HCT116 (cell line): ENCODE measurements around the gene LHX2. TPM values are rescaled to one million over a fixed set of nuclear protein-coding genes. Genes with fewer than 3 reads are reported as not detected.

Experiments used
- ATAC-seq: fragments of 200-7000 bp; cut with Tn5 transposase; 2 replicates; pipeline ENCODE4 v1.9.1; 2020; ENCODE audit warnings: mild to moderate bottlenecking, moderate library complexity
- BruUV-seq: library from RNA; stranded (reverse); fragments of 400-500 nt; replicated peaks from 2 replicates; lab custom pipeline; 2021; lab: Mats Ljungman, UMichigan
- CTCF ChIA-PET: fragments of 300-600 bp; sonication (Branson Sonifier 250); formaldehyde crosslinking; loops from one replicate; lab custom pipeline; 2021; ENCODE audit warnings: antibody characterized with exemption; lab: Charles Lee
- POLR2A ChIA-PET: fragments of 300-600, 350-600 bp; sonication (Branson Sonifier 250); formaldehyde crosslinking; loops from one replicate; lab custom pipeline; 2021; ENCODE audit warnings: antibody characterized with exemption; lab: Charles Lee
- RAD21 ChIA-PET, 2 experiments: fragments of 300-600 bp; sonication (Branson Sonifier 250); formaldehyde crosslinking; loops; one replicate each; lab custom pipeline; 2023; ENCODE audit warnings: low total read pairs in 2 of 2; ENCODE audit not compliant: uncharacterized antibody in 2 of 2, unreplicated experiment in 2 of 2, low non-redundant PET in 1 of 2; lab: Charles Lee
- DNase-seq: peaks from one replicate; pipeline ENCODE4 v3.0.0-alpha.2; 2010; ENCODE audit warnings: low read depth, low spot score
- H2AFZ ChIP-seq: fragments of 200-600 bp; shearing (Covaris generic), sonication (generic); 2 replicates; pipeline ENCODE4 v1.6.1; 2017; ENCODE audit warnings: low read depth, mixed run types, mixed read lengths, antibody characterized with exemption, low read length; ENCODE audit not compliant: poor library complexity, severe bottlenecking
- H3K27ac ChIP-seq: 2 replicates; pipeline ENCODE4 v1.5.1; 2012; ENCODE audit warnings: low read depth, low read length
- H3K27me3 ChIP-seq: fragments of 200-600 bp; sonication (generic); 2 replicates; pipeline ENCODE4 v1.6.1; 2016; ENCODE audit warnings: mixed run types, low read length, mixed read lengths; ENCODE audit not compliant: insufficient read depth
- H3K36me3 ChIP-seq, 2 experiments: fragments of 200-500 bp in 1 of 2; fragments of 200-600 bp in 1 of 2; sonication (Bioruptor generic) in 1 of 2; sonication (generic) in 1 of 2; 2 replicates each; pipeline versions ENCODE4 v1.5.1 to v1.6.1; 2014 to 2016; ENCODE audit warnings: low read length in 2 of 2, inconsistent platforms in 1 of 2, mixed read lengths in 1 of 2, mixed run types in 1 of 2; ENCODE audit not compliant: insufficient read depth in 2 of 2, control insufficient read depth in 1 of 2
- H3K4me1 ChIP-seq, 2 experiments: fragments of 200-600 bp in 1 of 2; sonication (generic) in 1 of 2; 2 replicates each; pipeline versions ENCODE4 v1.5.1 to v1.6.1; 2012 to 2017; ENCODE audit warnings: low read length in 2 of 2, inconsistent platforms in 1 of 2, mild to moderate bottlenecking in 1 of 2, mixed read lengths in 1 of 2, mixed run types in 1 of 2, moderate library complexity in 1 of 2; ENCODE audit not compliant: insufficient read depth in 2 of 2, control insufficient read depth in 1 of 2
- H3K4me2 ChIP-seq: fragments of 200-600 bp; sonication (generic); 2 replicates; pipeline ENCODE4 v1.6.1; 2017; ENCODE audit warnings: mixed run types, low read length, mixed read lengths
- H3K4me3 ChIP-seq, 2 experiments: fragments of 200-600 bp in 1 of 2; sonication (generic) in 1 of 2; replicated peaks in 1 of 2; 2 replicates each; pipeline ENCODE4 v1.5.1; 2011 to 2016; ENCODE audit warnings: low read length in 2 of 2, control low read depth in 1 of 2, low read depth in 1 of 2, mild to moderate bottlenecking in 1 of 2, mixed read lengths in 1 of 2, mixed run types in 1 of 2
- H3K79me2 ChIP-seq: fragments of 200-600 bp; sonication (generic); 2 replicates; pipeline ENCODE4 v1.6.1; 2017; ENCODE audit warnings: mild to moderate bottlenecking, mixed run types, low read length, moderate library complexity, mixed read lengths; ENCODE audit not compliant: insufficient read depth
- H3K9ac ChIP-seq: fragments of 200-600 bp; sonication (generic); 2 replicates; pipeline ENCODE4 v1.6.1; 2016; ENCODE audit warnings: low read length, mixed read lengths
- H3K9me2 ChIP-seq: fragments of 200-600 bp; sonication (generic), shearing (Covaris generic); 2 replicates; pipeline ENCODE4 v1.6.1; 2017; ENCODE audit warnings: mixed run types, mild to moderate bottlenecking, moderate library complexity; ENCODE audit not compliant: insufficient read depth
- H3K9me3 ChIP-seq, 2 experiments: fragments of 200-500 bp in 1 of 2; fragments of 200-600 bp in 1 of 2; sonication (Bioruptor generic) in 1 of 2; sonication (generic) in 1 of 2; 2 replicates each; pipeline ENCODE4 v1.6.1; 2014 to 2017; ENCODE audit warnings: low read length in 2 of 2, mixed read lengths in 2 of 2, inconsistent platforms in 1 of 2, low read depth in 1 of 2, mild to moderate bottlenecking in 1 of 2, mixed run types in 1 of 2, moderate library complexity in 1 of 2; ENCODE audit not compliant: control insufficient read depth in 1 of 2, insufficient read depth in 1 of 2
- H4K20me1 ChIP-seq: fragments of 200-600 bp; sonication (generic), shearing (Covaris generic); 2 replicates; pipeline ENCODE4 v1.6.1; 2017; ENCODE audit warnings: mixed run types, mild to moderate bottlenecking, moderate library complexity; ENCODE audit not compliant: insufficient read depth
- CBX3 ChIP-seq: IDR thresholded peaks from 2 replicates; pipeline ENCODE4 v1.6.1; 2012; ENCODE audit warnings: low read depth
- CEBPB ChIP-seq: IDR thresholded peaks from 2 replicates; pipeline ENCODE4 v1.6.1; 2012; ENCODE audit warnings: low read depth
- EGR1 ChIP-seq: IDR thresholded peaks from 2 replicates; pipeline ENCODE4 v1.6.1; 2012; ENCODE audit warnings: low read depth
- FOSL1 ChIP-seq: IDR thresholded peaks from 2 replicates; pipeline ENCODE4 v1.6.1; 2012; ENCODE audit warnings: low read depth
- JUND ChIP-seq: IDR thresholded peaks from 2 replicates; pipeline ENCODE4 v1.6.1; 2012
- RAD21 ChIP-seq: IDR thresholded peaks from 2 replicates; pipeline ENCODE4 v1.6.1; 2012; ENCODE audit warnings: low read depth, mild to moderate bottlenecking
- SIN3A ChIP-seq: IDR thresholded peaks from 2 replicates; pipeline ENCODE4 v1.6.1; 2012; ENCODE audit warnings: low read depth
- YY1 ChIP-seq: IDR thresholded peaks from 2 replicates; pipeline ENCODE4 v1.6.1; 2011; ENCODE audit warnings: low read length, low read depth, moderate library complexity, mild to moderate bottlenecking; ENCODE audit not compliant: insufficient replicate concordance; ENCODE audit errors: extremely low read depth
- ZNF274 ChIP-seq: fragments of 200-500 bp; sonication (Bioruptor generic); IDR thresholded peaks from 2 replicates; pipeline ENCODE4 v1.6.1; 2014; ENCODE audit warnings: mild to moderate bottlenecking, low read depth, low read length, inconsistent platforms
- intact Hi-C: fragments of 100-400 bp; cut with micrococcal nuclease; formaldehyde crosslinking; loops from 2 replicates; pipeline ENCODE4 v1.10.0; 2022
- total RNA-seq: library from RNA; stranded (reverse); gene quantifications from one replicate; pipeline ENCODE4 v1.2.1, GENCODE V29; 2021; ENCODE audit not compliant: unreplicated experiment
- TF ChIP-seq, protein P1 (sequence below): IDR thresholded peaks from 2 replicates; pipeline ENCODE4 v1.6.1; 2011; ENCODE audit warnings: mild to moderate bottlenecking, low read length, moderate library complexity; ENCODE audit not compliant: insufficient replicate concordance; ENCODE audit errors: extremely low read depth

LHX2 gene
- total RNA-seq, 1 experiment from 2014 or later = 10.2 TPM

DNA sequence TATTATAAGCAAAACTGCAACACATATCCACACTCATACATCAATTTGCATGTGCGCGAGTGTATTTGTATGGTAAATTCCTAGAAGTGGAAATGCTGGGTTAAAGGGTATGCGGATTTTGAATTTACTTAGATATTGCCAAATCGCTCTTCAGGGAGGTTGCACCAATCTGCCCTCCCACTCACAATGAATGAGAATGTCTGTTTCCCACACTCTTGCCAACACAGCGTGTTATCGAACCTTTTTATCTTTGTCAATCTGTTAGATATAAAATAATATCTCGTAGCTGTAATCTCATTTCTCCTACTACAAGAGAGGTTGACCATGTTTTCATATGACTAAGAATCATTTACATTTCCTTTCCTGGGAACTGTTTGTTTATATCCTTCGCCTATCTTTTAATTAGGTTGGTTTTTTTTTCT lies 35.7 kb downstream of the LHX2 start:
- CTCF ChIA-PET = no interaction called here
- H3K9me3 ChIP-seq = no peaks in the 10 kb centered on the region
- no peak for DNase-seq
- no peaks in the 10 kb centered on the region for H3K4me1 ChIP-seq
- no peaks in the 10 kb centered on the region for H3K9me2 ChIP-seq
- intact Hi-C loops = no loop called here
- no peaks in the 10 kb centered on the region for H3K27me3 ChIP-seq
- H3K36me3 ChIP-seq = no peaks in the 10 kb centered on the region
- H3K9ac ChIP-seq = no peak overlapping the region
- H4K20me1 ChIP-seq = no peaks in the 10 kb centered on the region
- TF ChIP-seq SIN3A (no peak), FOSL1 (no peak), EGR1 (no peak), JUND (no peak), RAD21 (no peak), ZNF274 (no peak), CEBPB (no peak), YY1 (no peak), CBX3 (no peak)
- TF ChIP-seq, protein P1, sequence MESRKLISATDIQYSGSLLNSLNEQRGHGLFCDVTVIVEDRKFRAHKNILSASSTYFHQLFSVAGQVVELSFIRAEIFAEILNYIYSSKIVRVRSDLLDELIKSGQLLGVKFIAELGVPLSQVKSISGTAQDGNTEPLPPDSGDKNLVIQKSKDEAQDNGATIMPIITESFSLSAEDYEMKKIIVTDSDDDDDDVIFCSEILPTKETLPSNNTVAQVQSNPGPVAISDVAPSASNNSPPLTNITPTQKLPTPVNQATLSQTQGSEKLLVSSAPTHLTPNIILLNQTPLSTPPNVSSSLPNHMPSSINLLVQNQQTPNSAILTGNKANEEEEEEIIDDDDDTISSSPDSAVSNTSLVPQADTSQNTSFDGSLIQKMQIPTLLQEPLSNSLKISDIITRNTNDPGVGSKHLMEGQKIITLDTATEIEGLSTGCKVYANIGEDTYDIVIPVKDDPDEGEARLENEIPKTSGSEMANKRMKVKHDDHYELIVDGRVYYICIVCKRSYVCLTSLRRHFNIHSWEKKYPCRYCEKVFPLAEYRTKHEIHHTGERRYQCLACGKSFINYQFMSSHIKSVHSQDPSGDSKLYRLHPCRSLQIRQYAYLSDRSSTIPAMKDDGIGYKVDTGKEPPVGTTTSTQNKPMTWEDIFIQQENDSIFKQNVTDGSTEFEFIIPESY = no peak
- POLR2A ChIA-PET = no interaction called here
- H3K4me3 ChIP-seq = no peak overlapping the region
- no peak overlapping the region for H2AFZ ChIP-seq
- BruUV-seq = no TSS peak
- RAD21 ChIA-PET = no interaction called here
- no peaks in the 10 kb centered on the region for H3K79me2 ChIP-seq
- no peak overlapping the region for H3K27ac ChIP-seq
- H3K4me2 ChIP-seq = no peak overlapping the region
- no peak for ATAC-seq
